Measurements from ENCODE around the gene FIZ1. TPM values are rescaled to one million over a fixed set of nuclear protein-coding genes. Genes with fewer than 3 reads are reported as not detected.
"Not testable (repeated sequence)": the region's sequence is repeated elsewhere in the genome, so short reads cannot be mapped to it uniquely, and the experiment has no call there.

The FIZ1 gene
- polyA plus RNA-seq, 2 donors, result 7.2 to 10.9 TPM

GRCh38 chr19:55580628-55581144 lies 18.6 kb downstream of the FIZ1 start, which contains the start of gene ZNF579:
TSS of gene ZNF579 (minus strand) at chr19:55580848. CDS start at chr19:55579639, 1,209 bp downstream.
- no peaks in the 10 kb centered on the region for H3K27me3 ChIP-seq (ENCODE audit: control insufficient read depth in 1 of 2, insufficient read depth in 2 of 2, low read length in 2 of 2)
- peak within 1 kb of the TSS; percentile 76 to 83 for H3K27ac ChIP-seq (ENCODE audit: low read depth in 2 of 2, low read length in 1 of 2)
- WGBS, 2 donors, result 0 to 1% methylated on average over 16 to 24 of the region's 24 CpGs

GRCh38 chr19:55579766-55580621 lies 19.3 kb downstream of the FIZ1 start:
- Histone ChIP-seq H3K36me3 (ENCODE audit: control insufficient read depth in 2 of 2, insufficient read depth in 2 of 2, low read length in 1 of 2) (peaks cover 4 to 9% of the 10 kb centered on the region in 2 donors), H3K9me3 (ENCODE audit: control insufficient read depth in 2 of 2, insufficient read depth in 1 of 2, low read depth in 1 of 2, low read length in 1 of 2) (no peaks in the 10 kb centered on the region), H3K27ac (ENCODE audit: low read depth in 2 of 2, low read length in 1 of 2) (peak overlapping the region; percentile 76 to 83), H3K27me3 (ENCODE audit: control insufficient read depth in 1 of 2, insufficient read depth in 2 of 2, low read length in 2 of 2) (no peaks in the 10 kb centered on the region), H3K4me1 (ENCODE audit: control insufficient read depth in 2 of 2, insufficient read depth in 2 of 2, low read length in 1 of 2) (peaks cover 0 to 4% of the 10 kb centered on the region in 2 donors), H3K4me3 (ENCODE audit: low read depth in 1 of 2, low read length in 2 of 2) (peak overlapping the region; percentile 68 to 86)
- WGBS, 2 donors, result 11 to 12% methylated on average over 18 to 20 of the region's 20 CpGs

More at GRCh38 chr19:55580628-55581144, 18.6 kb downstream of the FIZ1 start, which contains the start of gene ZNF579:
- peaks cover 0 to 4% of the 10 kb centered on the region in 2 donors for H3K4me1 ChIP-seq (ENCODE audit: control insufficient read depth in 2 of 2, insufficient read depth in 2 of 2, low read length in 1 of 2)
- H3K4me3 ChIP-seq (ENCODE audit: low read depth in 1 of 2, low read length in 2 of 2), result peak within 1 kb of the TSS; percentile 68 to 86
- H3K36me3 ChIP-seq (ENCODE audit: control insufficient read depth in 2 of 2, insufficient read depth in 2 of 2, low read length in 1 of 2), result peaks cover 4 to 9% of the 10 kb centered on the region in 2 donors
- no peaks in the 10 kb centered on the region for H3K9me3 ChIP-seq (ENCODE audit: control insufficient read depth in 2 of 2, insufficient read depth in 1 of 2, low read depth in 1 of 2, low read length in 1 of 2)

- H3K27me3 ChIP-seq (ENCODE audit: control insufficient read depth in 1 of 2, insufficient read depth in 2 of 2, low read length in 2 of 2), result no peaks in the 10 kb centered on the region
- peak overlapping the region in 1 of 2 donors; percentile 68 for H3K4me3 ChIP-seq (ENCODE audit: low read depth in 1 of 2, low read length in 2 of 2)
- no peak overlapping the region for H3K27ac ChIP-seq (ENCODE audit: low read depth in 2 of 2, low read length in 1 of 2)
- peaks cover 4 to 9% of the 10 kb centered on the region in 2 donors for H3K36me3 ChIP-seq (ENCODE audit: control insufficient read depth in 2 of 2, insufficient read depth in 2 of 2, low read length in 1 of 2)
- WGBS, 2 donors, result 93 to 94% methylated on average over 76 to 90 of the region's 90 CpGs
- no peaks in the 10 kb centered on the region for H3K9me3 ChIP-seq (ENCODE audit: control insufficient read depth in 2 of 2, insufficient read depth in 1 of 2, low read depth in 1 of 2, low read length in 1 of 2)
- peaks cover 0 to 4% of the 10 kb centered on the region in 2 donors for H3K4me1 ChIP-seq (ENCODE audit: control insufficient read depth in 2 of 2, insufficient read depth in 2 of 2, low read length in 1 of 2)
These were observed 20.3 kb downstream of the FIZ1 start for GRCh38 chr19:55578761-55579747.

- Histone ChIP-seq H3K27ac (ENCODE audit: low read depth in 2 of 2, low read length in 1 of 2) (no peak overlapping the region), H3K27me3 (ENCODE audit: control insufficient read depth in 1 of 2, insufficient read depth in 2 of 2, low read length in 2 of 2) (no peaks in the 10 kb centered on the region), H3K9me3 (ENCODE audit: control insufficient read depth in 2 of 2, insufficient read depth in 1 of 2, low read depth in 1 of 2, low read length in 1 of 2) (no peaks in the 10 kb centered on the region), H3K4me3 (ENCODE audit: low read depth in 1 of 2, low read length in 2 of 2) (no peak overlapping the region), H3K4me1 (ENCODE audit: control insufficient read depth in 2 of 2, insufficient read depth in 2 of 2, low read length in 1 of 2) (peaks cover 0 to 4% of the 10 kb centered on the region in 2 donors), H3K36me3 (ENCODE audit: control insufficient read depth in 2 of 2, insufficient read depth in 2 of 2, low read length in 1 of 2) (peaks cover 4 to 9% of the 10 kb centered on the region in 2 donors)
- WGBS, 2 donors, result 95 to 96% methylated on average over 78 to 83 of the region's 83 CpGs
These were observed 21.1 kb downstream of the FIZ1 start for GRCh38 chr19:55578031-55578760.

GRCh38 chr19:55576746-55577145 lies 22.6 kb downstream of the FIZ1 start:
- no peak overlapping the region for H3K4me3 ChIP-seq (ENCODE audit: low read depth in 1 of 2, low read length in 2 of 2)
- no peaks in the 10 kb centered on the region for H3K9me3 ChIP-seq (ENCODE audit: control insufficient read depth in 2 of 2, insufficient read depth in 1 of 2, low read depth in 1 of 2, low read length in 1 of 2)
- no peaks in the 10 kb centered on the region for H3K27me3 ChIP-seq (ENCODE audit: control insufficient read depth in 1 of 2, insufficient read depth in 2 of 2, low read length in 2 of 2)
- WGBS, 2 donors, result 89 to 93% methylated on average over 5 of the region's 5 CpGs
- peaks cover 4 to 9% of the 10 kb centered on the region in 2 donors for H3K36me3 ChIP-seq (ENCODE audit: control insufficient read depth in 2 of 2, insufficient read depth in 2 of 2, low read length in 1 of 2)
- no peak overlapping the region for H3K27ac ChIP-seq (ENCODE audit: low read depth in 2 of 2, low read length in 1 of 2)
- H3K4me1 ChIP-seq (ENCODE audit: control insufficient read depth in 2 of 2, insufficient read depth in 2 of 2, low read length in 1 of 2), result peaks cover 0 to 3% of the 10 kb centered on the region in 2 donors

- not testable (repeated sequence) for H3K27ac ChIP-seq (ENCODE audit: low read depth in 2 of 2, low read length in 1 of 2); H3K9me3 ChIP-seq (ENCODE audit: control insufficient read depth in 2 of 2, insufficient read depth in 1 of 2, low read depth in 1 of 2, low read length in 1 of 2); H3K4me3 ChIP-seq (ENCODE audit: low read depth in 1 of 2, low read length in 2 of 2); H3K27me3 ChIP-seq (ENCODE audit: control insufficient read depth in 1 of 2, insufficient read depth in 2 of 2, low read length in 2 of 2); H3K36me3 ChIP-seq (ENCODE audit: control insufficient read depth in 2 of 2, insufficient read depth in 2 of 2, low read length in 1 of 2); H3K4me1 ChIP-seq (ENCODE audit: control insufficient read depth in 2 of 2, insufficient read depth in 2 of 2, low read length in 1 of 2)
- 74 to 89% methylated on average over 4 to 6 of the region's 6 CpGs for WGBS, 2 donors
These were observed 25.4 kb downstream of the FIZ1 start for GRCh38 chr19:55573929-55574328.

GRCh38 chr19:55569477-55569876 lies 29.8 kb downstream of the FIZ1 start:
- H3K9me3 ChIP-seq (ENCODE audit: control insufficient read depth in 2 of 2, insufficient read depth in 1 of 2, low read depth in 1 of 2, low read length in 1 of 2); H3K4me1 ChIP-seq (ENCODE audit: control insufficient read depth in 2 of 2, insufficient read depth in 2 of 2, low read length in 1 of 2); H3K27me3 ChIP-seq (ENCODE audit: control insufficient read depth in 1 of 2, insufficient read depth in 2 of 2, low read length in 2 of 2); H3K27ac ChIP-seq (ENCODE audit: low read depth in 2 of 2, low read length in 1 of 2); H3K36me3 ChIP-seq (ENCODE audit: control insufficient read depth in 2 of 2, insufficient read depth in 2 of 2, low read length in 1 of 2); H3K4me3 ChIP-seq (ENCODE audit: low read depth in 1 of 2, low read length in 2 of 2): not testable (repeated sequence)
- WGBS, 2 donors, result 93% methylated on average over 5 of the region's 5 CpGs

GRCh38 chr19:55567708-55568328 lies 31.5 kb downstream of the FIZ1 start:
- H3K27me3 ChIP-seq (ENCODE audit: control insufficient read depth in 1 of 2, insufficient read depth in 2 of 2, low read length in 2 of 2), result peaks cover 0 to 3% of the 10 kb centered on the region in 2 donors
- no peak overlapping the region for H3K27ac ChIP-seq (ENCODE audit: low read depth in 2 of 2, low read length in 1 of 2)
- no peaks in the 10 kb centered on the region for H3K4me1 ChIP-seq (ENCODE audit: control insufficient read depth in 2 of 2, insufficient read depth in 2 of 2, low read length in 1 of 2)
- H3K4me3 ChIP-seq (ENCODE audit: low read depth in 1 of 2, low read length in 2 of 2), result no peak overlapping the region
- H3K36me3 ChIP-seq (ENCODE audit: control insufficient read depth in 2 of 2, insufficient read depth in 2 of 2, low read length in 1 of 2), result no peaks in the 10 kb centered on the region
- H3K9me3 ChIP-seq (ENCODE audit: control insufficient read depth in 2 of 2, insufficient read depth in 1 of 2, low read depth in 1 of 2, low read length in 1 of 2), result no peaks in the 10 kb centered on the region
